ENCODE measurements around the gene ARID1A.

ARID1A gene

DNA sequence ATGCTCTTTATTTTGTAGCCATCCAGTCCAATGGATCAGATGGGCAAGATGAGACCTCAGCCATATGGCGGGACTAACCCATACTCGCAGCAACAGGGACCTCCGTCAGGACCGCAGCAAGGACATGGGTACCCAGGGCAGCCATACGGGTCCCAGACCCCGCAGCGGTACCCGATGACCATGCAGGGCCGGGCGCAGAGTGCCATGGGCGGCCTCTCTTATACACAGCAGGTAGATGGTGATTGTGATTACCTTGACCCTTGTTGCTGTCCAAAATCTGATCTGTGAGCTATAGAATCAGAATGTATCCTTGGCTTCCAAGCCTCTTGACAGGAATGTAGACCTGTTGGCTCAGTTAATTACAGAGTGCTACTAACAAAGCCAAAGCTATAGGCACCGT is 33.8 kb downstream of the ARID1A start:
- no peak for DNase-seq

DNA sequence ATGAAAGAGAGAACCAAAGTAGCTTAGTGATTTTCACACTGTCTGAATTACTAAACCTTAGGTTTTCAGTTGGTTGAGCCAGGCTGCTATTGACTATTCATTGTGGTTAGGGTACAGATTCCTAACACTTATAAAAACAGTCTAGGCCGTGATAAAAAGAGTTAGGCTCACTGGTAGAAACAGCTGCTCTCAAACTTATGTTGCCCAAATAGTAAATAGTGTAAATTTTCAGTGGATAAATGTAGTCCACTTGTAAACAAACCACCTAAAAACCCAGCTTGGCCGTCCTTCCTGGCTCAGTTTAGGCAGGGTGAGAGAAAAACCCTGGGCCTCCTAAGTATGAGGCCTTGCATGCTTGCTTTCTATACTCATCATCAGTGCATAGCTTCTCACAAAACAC is 34.9 kb downstream of the ARID1A start:
- no peak for DNase-seq

DNA sequence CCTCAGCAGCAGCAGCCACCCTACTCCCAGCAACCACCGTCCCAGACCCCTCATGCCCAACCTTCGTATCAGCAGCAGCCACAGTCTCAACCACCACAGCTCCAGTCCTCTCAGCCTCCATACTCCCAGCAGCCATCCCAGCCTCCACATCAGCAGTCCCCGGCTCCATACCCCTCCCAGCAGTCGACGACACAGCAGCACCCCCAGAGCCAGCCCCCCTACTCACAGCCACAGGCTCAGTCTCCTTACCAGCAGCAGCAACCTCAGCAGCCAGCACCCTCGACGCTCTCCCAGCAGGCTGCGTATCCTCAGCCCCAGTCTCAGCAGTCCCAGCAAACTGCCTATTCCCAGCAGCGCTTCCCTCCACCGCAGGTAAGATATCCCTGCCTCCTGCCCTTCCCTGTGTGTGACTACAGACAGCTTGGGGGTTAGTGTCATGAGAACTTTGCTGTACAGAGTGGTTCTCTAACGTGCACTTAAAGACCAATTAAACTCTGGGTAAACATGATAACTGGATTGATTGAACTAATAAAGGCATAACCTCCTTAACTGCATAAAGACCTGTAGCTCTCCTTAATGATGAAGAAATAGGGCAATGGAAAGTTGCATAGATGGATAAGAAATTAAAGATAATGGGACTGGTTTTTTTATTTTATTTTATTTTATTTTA is 35.6 kb downstream of the ARID1A start:
- DNase-seq: no peak

DNA sequence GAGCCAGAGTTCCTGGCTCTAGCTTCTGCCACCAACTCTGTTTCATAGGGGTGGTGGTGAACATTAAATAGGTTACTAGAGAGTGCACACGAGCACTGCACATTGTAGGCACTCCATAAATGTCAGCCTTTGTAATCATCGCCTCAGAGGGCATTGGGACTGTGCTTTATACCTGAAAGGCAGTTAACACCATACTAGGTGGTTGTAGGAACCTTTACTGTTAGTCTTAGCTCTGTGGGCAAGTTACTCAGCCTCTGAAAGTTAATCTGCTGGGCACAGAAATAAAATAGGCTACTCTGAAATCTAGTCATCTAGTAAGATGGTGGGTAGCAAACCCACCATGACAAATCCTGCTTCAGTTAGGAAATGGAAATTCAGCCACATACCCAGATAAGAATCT is 37.6 kb downstream of the ARID1A start:
- no peak for DNase-seq

DNA sequence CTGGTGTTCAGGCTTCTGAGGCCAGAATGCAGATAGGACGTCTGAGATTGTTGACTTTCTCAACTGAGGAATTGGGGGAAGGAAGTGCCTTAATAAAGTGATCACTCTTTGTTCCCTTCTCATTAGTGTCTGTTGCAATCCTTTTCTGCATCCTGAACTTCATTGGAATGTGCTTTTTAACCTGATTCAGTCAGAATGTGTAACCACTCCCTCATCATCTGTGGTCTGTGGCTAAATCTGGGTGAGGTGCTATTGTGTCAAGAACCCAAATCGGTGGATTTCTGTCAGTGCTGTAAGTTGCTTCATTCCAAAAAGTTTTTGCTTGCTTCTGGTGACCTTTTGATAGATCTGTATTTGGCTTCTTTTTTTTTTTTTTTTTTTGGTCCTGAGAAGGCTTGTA is 38.2 kb downstream of the ARID1A start:
- no peak for DNase-seq

DNA sequence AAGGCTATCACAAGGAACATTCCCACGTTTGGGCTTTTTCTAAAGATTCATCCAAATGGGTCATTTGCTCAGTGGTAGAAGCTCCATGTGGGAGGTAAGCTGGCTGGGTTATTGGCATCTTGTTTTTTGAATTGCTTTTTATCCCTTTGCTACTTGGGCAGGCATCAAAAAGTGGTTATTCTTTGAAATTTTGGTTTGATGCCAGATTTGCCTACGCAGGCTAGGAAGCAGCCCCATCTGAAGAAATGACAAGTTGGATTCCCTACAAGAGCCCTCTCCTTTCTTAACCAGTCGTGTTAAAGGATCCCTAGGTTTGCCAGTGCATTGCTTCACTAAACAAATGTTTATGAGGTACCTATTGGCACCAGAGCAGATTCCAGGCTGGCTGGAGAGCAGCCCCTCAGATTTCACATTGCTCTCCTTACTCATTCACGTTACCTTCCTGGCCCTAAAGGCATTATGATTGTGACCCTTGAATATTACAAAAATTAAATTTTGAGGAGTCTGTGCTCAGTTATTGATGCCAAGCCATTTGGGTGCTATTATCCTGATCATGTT is 38.8 kb downstream of the ARID1A start:
- no peak for DNase-seq

DNA sequence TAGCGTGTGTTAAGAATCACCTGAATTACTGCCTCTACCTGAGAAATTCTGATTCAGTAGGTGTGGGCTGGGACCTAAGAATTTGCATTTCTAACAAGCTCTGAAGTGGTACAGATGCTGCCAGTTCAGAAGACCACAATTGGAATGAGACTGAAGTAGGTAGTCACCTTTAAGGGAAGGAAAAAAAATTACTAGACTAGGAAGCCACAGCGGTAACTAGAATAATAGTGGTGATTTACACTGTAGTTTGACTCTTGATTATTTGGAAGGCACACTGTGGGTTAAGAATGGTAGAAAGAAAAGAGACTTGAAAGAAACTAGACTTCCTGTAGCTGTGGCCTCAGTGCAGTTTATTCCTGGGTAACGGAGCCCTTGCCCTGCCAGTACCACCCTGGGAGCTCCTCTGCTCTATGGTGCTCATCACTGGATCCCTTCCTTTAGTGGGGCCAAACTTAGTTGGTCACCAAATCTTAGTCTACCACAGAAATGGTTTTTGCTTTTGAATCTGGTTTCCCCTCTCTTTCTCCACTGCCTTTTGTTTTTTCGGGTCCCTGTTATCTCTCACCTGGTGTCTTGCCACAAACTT is 43.6 kb downstream of the ARID1A start:
- no peak for DNase-seq

DNA sequence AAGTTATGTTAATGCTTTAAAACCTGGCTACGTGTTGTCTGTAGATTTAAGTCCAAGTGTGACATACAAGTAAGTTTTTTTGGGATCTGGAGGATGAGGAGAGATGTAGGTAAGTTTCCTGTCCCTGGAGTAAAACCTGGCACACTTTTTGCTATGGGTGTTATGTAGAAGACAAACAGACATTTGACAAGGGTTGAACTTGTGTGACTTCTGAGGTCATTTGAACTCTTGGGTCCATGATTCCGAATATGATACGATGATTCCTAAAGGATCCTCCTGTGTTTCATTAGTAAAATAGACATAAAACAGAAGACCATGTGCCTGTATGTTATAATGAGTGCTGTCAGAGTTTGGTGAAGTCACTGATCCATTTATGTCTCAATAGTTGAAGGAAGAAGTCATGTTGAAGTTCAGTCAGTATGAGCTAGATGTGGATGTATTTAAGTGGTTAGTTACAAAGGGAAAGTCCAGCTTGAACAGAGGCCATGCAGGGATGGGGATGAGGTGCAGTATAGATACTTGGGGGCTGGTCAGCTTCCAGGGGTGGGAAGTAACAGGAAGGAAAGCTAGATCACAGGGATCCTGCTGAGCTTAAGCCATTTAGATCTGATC is 44.3 kb downstream of the ARID1A start:
- no peak for DNase-seq

DNA sequence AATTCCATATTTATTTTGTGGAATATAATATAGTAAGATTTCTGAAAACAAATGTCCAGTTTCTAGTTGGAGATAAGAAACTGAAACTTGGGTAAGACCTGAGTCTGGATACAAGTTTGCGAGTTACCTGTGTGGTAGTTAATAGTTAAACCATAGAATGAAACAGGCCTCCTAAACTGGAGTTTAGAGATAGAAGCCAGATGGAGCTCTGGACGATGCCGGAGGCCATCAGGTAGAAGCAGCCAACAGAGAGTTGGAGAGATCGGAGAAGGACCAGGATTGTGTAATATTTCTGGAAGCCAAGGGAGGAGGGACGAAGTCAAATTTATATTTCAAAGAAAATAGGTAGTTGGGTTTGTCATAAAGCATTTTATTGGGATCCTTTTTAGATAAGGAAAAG is 45.1 kb downstream of the ARID1A start:
- no peak for DNase-seq

DNA sequence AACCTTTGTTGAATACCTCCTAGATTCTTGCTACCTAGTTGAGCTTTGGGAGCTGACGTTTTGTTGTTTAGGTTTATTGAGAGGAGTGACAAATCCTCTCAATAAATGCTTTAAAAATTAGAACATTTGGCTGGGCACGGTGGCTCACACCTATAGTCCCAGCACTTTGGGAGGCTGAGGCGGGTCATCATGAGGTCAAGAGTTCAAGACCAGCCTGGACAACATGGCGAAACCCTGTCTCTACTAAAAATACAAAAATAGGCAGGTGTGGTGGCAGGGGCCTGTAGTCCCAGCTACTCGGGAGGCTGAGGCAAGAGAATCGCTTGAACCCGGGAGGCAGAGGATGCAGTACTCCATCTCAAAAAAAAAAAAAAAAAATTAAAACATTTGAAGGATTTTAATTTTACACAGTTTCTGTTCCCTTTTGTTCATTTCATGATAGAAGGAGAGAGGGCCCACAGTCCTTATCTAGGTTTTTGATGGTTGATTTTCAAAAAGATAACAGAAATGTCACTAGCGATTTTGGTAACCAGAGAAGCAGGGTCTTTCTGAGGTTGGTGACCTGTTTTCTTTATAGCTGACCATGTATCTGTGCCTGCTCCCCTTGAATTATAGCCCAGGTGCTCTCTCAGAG is 47.7 kb downstream of the ARID1A start:
- no peak for DNase-seq

DNA sequence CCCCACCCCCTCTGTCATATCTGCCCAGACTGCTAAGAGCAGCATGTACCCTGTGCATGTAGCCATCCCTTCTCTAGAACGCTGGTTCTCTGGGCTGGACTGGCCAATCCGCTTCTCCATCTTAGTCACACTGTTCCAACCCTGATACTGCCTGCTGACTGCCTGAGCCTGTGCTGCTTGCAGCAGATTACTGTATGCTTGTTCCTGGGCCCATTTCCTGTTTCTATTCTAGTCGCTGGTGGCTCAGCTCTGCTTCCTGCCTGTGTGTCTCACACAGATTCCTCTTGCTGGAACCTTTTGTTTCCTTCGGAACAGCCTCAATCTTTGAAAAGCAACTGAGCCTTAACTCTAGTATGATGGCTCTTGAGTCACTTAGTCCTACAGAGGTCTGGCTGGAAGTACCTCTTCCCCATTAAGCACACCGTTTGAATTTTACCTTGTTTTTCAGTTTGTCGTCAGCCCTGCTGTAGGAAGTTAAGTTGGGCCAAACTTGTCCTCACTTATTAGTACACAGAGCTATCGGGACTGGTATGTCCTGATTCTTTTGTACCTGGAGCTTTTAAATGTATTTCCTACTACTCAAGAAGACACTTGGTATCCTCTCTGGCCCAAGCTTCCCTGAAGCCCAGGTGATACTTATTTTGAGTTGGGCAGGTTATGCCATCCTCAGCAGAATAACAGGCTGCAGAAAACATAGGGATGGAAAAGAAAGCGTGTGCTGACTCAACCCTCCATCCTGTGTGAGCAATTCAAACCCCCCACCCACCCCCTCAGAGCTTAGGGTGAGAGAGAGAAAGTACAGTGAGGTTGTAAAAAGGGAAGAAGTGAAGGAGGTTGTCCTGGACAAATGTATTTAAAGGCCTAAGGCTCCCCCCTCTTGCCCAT is 48.5 kb downstream of the ARID1A start:
- DNase-seq: no peak

DNA sequence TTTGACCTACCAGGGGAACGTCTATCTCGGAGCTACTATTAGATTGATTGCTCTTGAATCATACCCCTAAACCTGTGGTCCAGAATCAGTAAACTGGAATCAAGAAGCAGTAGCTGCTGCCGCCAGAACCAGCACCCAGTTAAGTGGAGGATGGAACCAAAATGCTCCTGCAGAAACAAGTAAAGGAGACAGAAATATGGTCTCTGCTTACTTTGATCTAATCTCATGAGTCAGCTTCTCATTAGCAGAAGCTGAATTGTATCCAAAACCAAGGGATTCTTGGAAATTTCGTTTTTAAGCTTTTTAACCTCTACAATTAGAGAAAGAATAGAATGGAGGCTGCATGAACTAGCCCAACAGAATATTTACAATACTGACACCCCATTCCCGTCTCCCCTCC is 49.4 kb downstream of the ARID1A start:
- DNase-seq: no peak

DNA sequence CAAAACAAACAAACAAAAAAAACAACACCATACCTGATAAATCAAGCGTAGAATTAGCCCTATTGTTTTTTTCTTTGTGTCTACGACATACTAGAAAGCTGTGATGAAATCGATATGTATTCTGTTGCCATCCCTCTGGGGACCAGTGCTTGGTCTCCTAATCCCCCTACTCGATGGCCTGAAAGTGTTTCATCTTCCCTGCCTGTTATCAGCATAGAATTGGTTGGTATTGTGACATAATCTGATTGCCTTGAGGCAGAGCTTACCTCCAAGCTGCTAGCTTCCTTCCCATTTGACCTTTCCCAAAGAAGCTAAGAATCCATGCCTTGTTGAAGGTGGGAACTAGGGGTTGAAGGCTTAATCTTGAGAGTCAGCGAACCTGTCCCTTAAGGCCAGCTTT is 51.2 kb downstream of the ARID1A start:
- DNase-seq: no peak

DNA sequence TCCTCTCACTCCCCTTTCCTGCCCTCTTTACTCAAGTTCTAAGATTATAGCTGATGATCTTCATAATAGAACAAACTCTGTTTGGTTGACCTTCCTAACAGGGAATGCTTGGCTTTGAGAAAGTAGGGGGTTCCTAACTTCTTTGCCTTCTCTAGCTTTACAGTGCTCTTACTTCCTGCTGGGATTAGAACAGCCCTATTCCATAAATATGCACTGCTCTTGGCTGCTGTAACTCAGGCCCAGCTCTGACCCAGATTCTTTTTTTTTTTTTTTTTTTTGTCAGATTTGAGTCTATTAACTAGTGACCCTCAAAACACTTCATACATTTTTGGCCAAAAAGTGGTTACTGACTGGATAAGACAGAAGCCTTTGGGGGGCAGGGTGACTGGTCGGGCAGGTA is 52.5 kb downstream of the ARID1A start:
- DNase-seq: no peak

DNA sequence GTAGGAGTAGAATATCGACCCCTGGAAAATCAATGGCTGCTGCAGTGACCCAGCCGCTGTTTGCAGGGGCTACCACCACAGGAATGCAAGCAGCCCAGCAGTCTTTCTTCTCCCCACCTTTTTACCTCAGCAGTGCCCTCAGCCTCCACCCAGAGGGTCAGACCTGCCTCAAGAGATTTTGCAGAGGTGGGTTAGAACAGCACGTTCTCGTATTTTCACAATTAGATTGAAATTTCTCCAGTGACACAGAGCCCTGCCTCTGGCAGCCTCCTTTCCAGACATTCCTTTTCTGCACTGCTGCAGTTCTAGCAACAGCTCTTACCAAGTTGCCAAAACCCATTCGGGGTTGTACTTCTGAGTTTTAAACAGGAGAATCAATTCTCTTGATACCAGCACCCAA is 53.6 kb downstream of the ARID1A start:
- no peak for DNase-seq

DNA sequence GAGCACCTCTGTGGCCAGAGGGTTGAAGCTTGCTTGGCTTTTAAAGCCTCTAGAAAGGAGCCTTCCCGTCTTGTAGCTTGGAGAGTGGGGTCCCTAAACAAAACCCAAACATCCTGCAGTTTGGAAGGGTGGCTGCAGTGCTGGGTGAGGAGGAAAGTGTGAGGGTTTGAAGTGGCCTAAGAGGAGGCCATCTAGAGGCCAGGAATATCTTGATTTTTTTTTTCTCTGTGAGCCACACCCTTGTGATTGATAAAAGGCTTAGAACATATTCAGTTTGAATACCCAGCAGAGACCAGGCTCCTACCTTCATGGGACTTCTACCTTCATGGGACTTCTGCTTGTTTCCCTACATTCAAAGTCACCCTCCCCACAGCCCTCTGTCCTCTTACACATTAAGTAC is 54.6 kb downstream of the ARID1A start:
- DNase-seq: no peak

DNA sequence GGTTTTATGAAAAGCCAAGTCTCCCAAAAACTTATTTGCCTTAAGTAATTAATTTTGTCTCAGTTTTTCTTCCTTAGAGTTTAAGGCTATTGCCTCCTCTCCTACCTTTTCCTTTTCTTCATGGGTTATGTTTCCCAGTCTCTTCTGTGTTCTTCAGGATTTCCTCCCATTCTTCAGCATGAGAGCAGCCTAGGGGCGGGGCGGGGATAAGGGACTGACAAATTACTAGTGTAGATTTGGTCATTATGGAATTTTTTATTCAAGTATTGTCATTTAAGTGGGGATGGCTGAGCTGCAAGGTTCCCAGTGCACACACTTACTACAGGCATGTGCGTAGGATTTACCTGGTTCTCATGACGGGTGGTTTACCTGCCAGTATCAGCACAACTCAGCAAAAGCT is 56.7 kb downstream of the ARID1A start:
- no peak for DNase-seq

DNA sequence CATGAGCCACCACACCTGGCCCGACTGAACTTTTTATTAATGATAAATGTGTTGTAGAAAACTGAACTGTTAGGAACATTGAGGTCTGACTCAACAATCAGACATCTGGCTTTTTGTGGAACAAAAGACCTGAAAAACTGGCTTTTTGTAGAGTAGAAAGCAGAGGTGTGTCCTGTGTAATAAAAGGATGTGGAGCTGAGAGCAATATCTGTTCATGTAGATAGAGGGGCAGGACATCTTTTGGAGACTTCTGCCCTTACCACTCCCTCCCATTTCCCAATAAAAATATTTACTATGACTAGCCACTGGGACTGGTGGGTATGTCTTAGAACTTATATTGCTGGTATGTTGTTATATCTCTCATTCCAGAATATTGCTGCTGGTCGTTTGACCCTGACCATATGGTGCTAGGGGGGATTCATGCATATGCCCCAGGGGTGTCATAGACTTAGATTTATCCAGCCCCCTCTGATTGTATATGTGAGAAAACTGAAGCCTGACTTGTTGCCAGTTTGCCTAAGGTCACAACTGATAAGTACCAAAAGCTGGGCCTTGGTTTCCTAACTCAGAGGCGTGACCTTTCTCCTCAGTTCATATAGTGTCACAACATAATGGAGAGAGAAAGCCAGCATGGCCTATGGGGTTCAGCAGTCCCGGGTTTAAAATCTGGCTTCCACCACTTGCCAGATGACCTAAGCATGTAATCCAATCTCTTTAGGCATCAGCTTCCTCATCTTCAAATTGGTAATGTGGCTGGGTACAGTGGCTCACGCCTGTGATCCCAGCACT is 58.5 kb downstream of the ARID1A start:
- no peak for DNase-seq

DNA sequence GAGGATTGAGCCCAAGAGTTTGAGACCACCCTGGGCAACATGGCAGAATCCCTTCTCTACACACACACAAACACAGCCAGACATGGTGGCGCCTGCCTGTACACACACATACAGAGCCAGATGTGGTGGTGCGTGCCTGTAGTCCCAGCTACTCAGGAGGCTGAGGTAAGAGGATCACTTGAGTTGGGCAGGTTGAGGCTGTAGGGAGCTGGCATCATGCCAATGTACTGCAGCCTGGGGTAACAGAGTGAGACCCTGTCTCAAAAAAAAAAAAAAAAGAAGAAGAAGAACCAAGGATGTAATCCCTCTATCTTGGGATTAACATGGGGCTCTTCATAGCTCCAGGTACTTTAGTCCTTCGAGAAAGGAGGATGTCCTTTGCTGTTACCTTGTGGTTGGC is 62.5 kb downstream of the ARID1A start:
- no peak for DNase-seq

DNA sequence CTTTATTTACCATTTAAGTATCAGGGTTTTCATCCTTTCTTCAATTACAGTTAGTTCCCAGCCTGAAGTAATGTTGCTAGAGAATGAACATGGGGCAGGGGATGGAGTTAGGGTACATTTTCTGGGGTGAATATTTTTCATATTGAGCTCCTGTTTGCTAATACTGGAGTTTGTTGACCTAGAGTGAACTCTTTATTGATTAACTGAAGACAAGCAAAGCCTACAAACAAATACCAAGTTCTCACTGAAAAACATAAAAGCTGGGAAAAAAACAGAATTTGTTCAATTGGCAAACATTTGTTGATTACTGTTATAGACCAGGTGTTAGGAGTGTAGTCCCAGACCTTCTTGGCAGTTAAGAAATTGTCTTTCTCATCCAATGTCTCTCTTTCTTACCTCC is 63.7 kb downstream of the ARID1A start:
- no peak for DNase-seq

DNA sequence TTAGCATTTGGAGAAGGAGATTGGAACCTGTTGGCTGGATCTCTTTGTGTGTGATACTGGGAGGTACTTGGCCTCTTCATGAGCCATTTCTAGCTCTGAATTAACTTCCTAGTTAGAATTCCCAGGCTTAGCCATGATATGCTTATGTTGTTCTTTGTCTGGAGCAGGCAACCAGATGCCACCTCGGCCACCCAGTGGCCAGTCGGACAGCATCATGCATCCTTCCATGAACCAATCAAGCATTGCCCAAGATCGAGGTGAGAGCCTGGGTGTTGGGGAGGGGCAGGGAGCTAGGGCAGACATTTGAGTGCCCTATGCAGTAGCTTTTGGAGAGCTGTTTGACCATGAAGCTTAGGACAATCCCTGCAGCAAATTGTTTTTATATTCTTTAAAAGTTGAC is 65.4 kb downstream of the ARID1A start:
- no peak for DNase-seq

DNA sequence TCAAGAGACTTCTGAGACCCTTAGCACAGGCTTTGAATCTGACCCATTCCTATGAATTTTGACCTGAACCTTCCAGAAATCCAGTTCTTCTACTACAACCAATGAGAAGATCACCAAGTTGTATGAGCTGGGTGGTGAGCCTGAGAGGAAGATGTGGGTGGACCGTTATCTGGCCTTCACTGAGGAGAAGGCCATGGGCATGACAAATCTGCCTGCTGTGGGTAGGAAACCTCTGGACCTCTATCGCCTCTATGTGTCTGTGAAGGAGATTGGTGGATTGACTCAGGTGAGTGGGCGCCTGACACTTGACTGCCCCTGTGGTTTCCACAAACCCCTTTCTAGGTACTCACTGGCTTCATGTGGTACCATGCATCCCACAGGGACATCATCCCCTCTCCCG is 71.9 kb downstream of the ARID1A start:
- no peak for DNase-seq

Data from NCI-H187 treated with DMSO at 0.1 percent for 48 hours (cell line).